ENCODE measurements around the gene H3-3A. TPM values are rescaled to one million over a fixed set of nuclear protein-coding genes. Genes with fewer than 3 reads are reported as not detected.

The H3-3A gene
- total and polyA plus RNA-seq, 2 of the 8 experiments (the other 6 are each of a cell fraction or from before 2014, with no cell fraction given), result 1,157 to 1,223 TPM

- Histone ChIP-seq H2AFZ (ENCODE audit: low read length) (no peak overlapping the region), H3K14ac (ENCODE audit: insufficient read length) (no peak overlapping the region), H3K27ac (ENCODE audit: low read depth, low read length) (no peak overlapping the region), H3K4me1 (replicated peaks in 1 of 4; ENCODE audit: control insufficient read depth in 3 of 4, insufficient read depth in 4 of 4, low read length in 3 of 4) (no peaks in the 10 kb centered on the region; a peak in 1 of 7 replicates), H3K79me1 (ENCODE audit: low read depth, low read length) (no peaks in the 10 kb centered on the region; the same call in 1 of the 2 replicates), H2BK12ac (ENCODE audit: low read depth, low read length) (no peak overlapping the region), H3K23ac (ENCODE audit: insufficient read length) (no peak overlapping the region), H3K9ac (replicated peaks in 1 of 4; ENCODE audit: extremely low read depth in 1 of 4, low read depth in 3 of 4, low read length in 3 of 4) (no peak overlapping the region), H2BK120ac (replicated peaks; ENCODE audit: low read depth, low read length) (no peak overlapping the region), H3K9me3 (ENCODE audit: insufficient read depth in 2 of 2, low read depth in 1 of 2, low read length in 1 of 2) (no peaks in the 10 kb centered on the region), H3K23me2 (ENCODE audit: low read depth, low read length) (no peaks in the 10 kb centered on the region), H2AK5ac (ENCODE audit: low read depth, low read length) (no peak overlapping the region), H3K4me3 (ENCODE audit: extremely low read depth in 1 of 4, insufficient read depth in 2 of 4, low read depth in 3 of 4, low read length in 4 of 4) (no peak overlapping the region), H3K36me3 (ENCODE audit: control insufficient read depth in 2 of 4, insufficient read depth in 4 of 4, low read length in 3 of 4) (no peaks in the 10 kb centered on the region), H4K91ac (replicated peaks; ENCODE audit: insufficient read length, low read length) (no peak overlapping the region), H3K4me2 (ENCODE audit: insufficient read depth in 1 of 2, low read depth in 2 of 2, low read length in 2 of 2) (no peak overlapping the region), H4K8ac (ENCODE audit: extremely low read depth, insufficient read depth, low read length) (no peak overlapping the region), H2BK5ac (ENCODE audit: low read depth, low read length) (no peak overlapping the region), H3K56ac (replicated peaks; ENCODE audit: insufficient read length, low read depth, low read length) (no peak overlapping the region), H2BK15ac (ENCODE audit: low read length) (no peak overlapping the region), H4K20me1 (replicated peaks in 1 of 2; ENCODE audit: control insufficient read depth in 1 of 2, insufficient read depth in 2 of 2, low read length in 2 of 2) (no peaks in the 10 kb centered on the region), H4K5ac (ENCODE audit: insufficient read length, low read depth, low read length) (no peak overlapping the region), H3K27me3 (replicated peaks in 1 of 4; ENCODE audit: control insufficient read depth in 3 of 4, extremely low read depth in 1 of 4, insufficient read depth in 3 of 4, low read length in 3 of 4) (no peaks in the 10 kb centered on the region), H3K18ac (ENCODE audit: extremely low read depth, low read length) (no peak overlapping the region), H3K4ac (replicated peaks; ENCODE audit: insufficient read length, low read depth, low read length) (no peak overlapping the region), H2BK20ac (ENCODE audit: low read length) (no peak overlapping the region), H3K79me2 (ENCODE audit: control insufficient read depth in 1 of 2, insufficient read depth in 2 of 2, low read length in 2 of 2) (no peaks in the 10 kb centered on the region)
- FAIRE-seq (no peak), DNase-seq (ENCODE audit: low read depth in 1 of 2, low spot score in 2 of 2) (no peak)
- no peak for TF ChIP-seq YY1 (IDR thresholded peaks at IDR 0.05; ENCODE audit: low read depth, low read length)
- no peak for TF ChIP-seq CREB1 (IDR thresholded peaks at IDR 0.05)
- no peak for TF ChIP-seq JUND (IDR thresholded peaks at IDR 0.05; ENCODE audit: low read length)
- POLR2A ChIA-PET (ENCODE audit: partially characterized antibody), result interaction anchor here (1.1 kb wide), 1 partner anchor 10 kb away, joined by 3 read pairs; no protein-coding TSS in a partner anchor
- 82% methylated on average over 1 of the region's 1 CpG; no CpG with 5 or more reads in 1 of the 2 experiments for WGBS, 2 experiments (ENCODE audit: extremely low coverage in 1 of 2, insufficient coverage in 1 of 2, insufficient read length in 1 of 2, insufficient replicate concordance in 2 of 2, low coverage in 1 of 2, low lambda C conversion rate in 2 of 2, missing lambda C conversion rate in 1 of 2)
- CTCF ChIA-PET (ENCODE audit: partially characterized antibody), result interaction anchor here (0.7 to 1.5 kb wide), 3 partner anchors 11 to 27 kb away, joined by 3 to 4 read pairs (median 3); no protein-coding TSS in a partner anchor
Observed at GRCh38 chr1:226091461-226091860, 28.9 kb downstream of the H3-3A start.

All from H1 (cell line).